ENCODE measurements around the gene RNGTT. TPM values are rescaled to one million over a fixed set of nuclear protein-coding genes. Genes with fewer than 3 reads are reported as not detected.

RNGTT gene
- total and polyA plus RNA-seq, 10 of the 15 experiments (the other 5 are each of a cell fraction or from before 2014, with no cell fraction given), result 7.7 to 30.4 (median 22.2) TPM

- ChIA-PET CTCF (no interaction called here), RAD21 (ENCODE audit: unreplicated experiment) (no interaction called here), POLR2A (no interaction called here), SMC1A (ENCODE audit: uncharacterized antibody, unreplicated experiment) (interaction anchor here (0.7 kb wide), 1 partner anchor 18 kb away, joined by 3 read pairs; no protein-coding TSS in a partner anchor)
- Histone ChIP-seq H3K4me1 (ENCODE audit: control insufficient read depth, insufficient read depth, low read length) (peaks cover 17% of the 10 kb centered on the region), H3K9me3 (replicated peaks; ENCODE audit: control insufficient read depth, insufficient read depth, low read length) (peaks cover 69% of the 10 kb centered on the region), H4K20me1 (ENCODE audit: control insufficient read depth, insufficient read depth) (no peaks in the 10 kb centered on the region), H2AFZ (ENCODE audit: control insufficient read depth, low read depth, low read length) (no peak overlapping the region), H3K79me2 (ENCODE audit: control insufficient read depth, insufficient read depth, low read length) (no peaks in the 10 kb centered on the region), H3K4me3 (no peak overlapping the region), H3K36me3 (ENCODE audit: control insufficient read depth in 2 of 2, insufficient read depth in 2 of 2, low read length in 1 of 2) (peaks cover 7 to 12% of the 10 kb centered on the region in 2 experiments; a peak in 3 of 4 replicates), H3K27me3 (replicated peaks in 1 of 2; ENCODE audit: control insufficient read depth in 2 of 2, insufficient read depth in 2 of 2, low read length in 1 of 2) (no peaks in the 10 kb centered on the region), H3K9ac (ENCODE audit: control insufficient read depth, insufficient read depth, low read length) (no peak overlapping the region), H3K4me2 (ENCODE audit: control insufficient read depth, insufficient read depth) (no peak overlapping the region), H3K27ac (ENCODE audit: control insufficient read depth, insufficient read depth) (no peak overlapping the region)
- WGBS (ENCODE audit: insufficient coverage, insufficient replicate concordance, low lambda C conversion rate, missing lambda C conversion rate), result 100% methylated on average over 5 of the region's 5 CpGs
- intact Hi-C loops (cut with micrococcal nuclease; ENCODE audit: unreplicated experiment), result no loop called here
- no peak for FAIRE-seq
- TF ChIP-seq HDGF (IDR thresholded peaks at IDR 0.05) (no peak), TCF3 (IDR thresholded peaks at IDR 0.05; ENCODE audit: borderline replicate concordance, insufficient read depth, low read depth, low read length) (no peak), CBFB (IDR thresholded peaks at IDR 0.05; ENCODE audit: low read depth) (no peak), SMAD1 (IDR thresholded peaks at IDR 0.05; ENCODE audit: low read depth, partially characterized antibody) (no peak), NFYB (IDR thresholded peaks at IDR 0.05; ENCODE audit: insufficient read depth, low read depth, low read length) (no peak), IRF4 (IDR thresholded peaks at IDR 0.05; ENCODE audit: low read depth, low read length) (no peak)
- in situ Hi-C loops (cut with MboI), result no loop called here
- no peak for ATAC-seq
- BruUV-seq (replicated peaks), result no TSS peak
- no peak for DNase-seq (ENCODE audit: low read depth, low spot score)
Observed at GRCh38 chr6:88666901-88667300, 296.5 kb downstream of the RNGTT start.

- Histone ChIP-seq H3K9ac (ENCODE audit: control insufficient read depth, insufficient read depth, low read length) (no peak overlapping the region), H3K4me3 (no peak overlapping the region), H3K36me3 (ENCODE audit: control insufficient read depth in 2 of 2, insufficient read depth in 2 of 2, low read length in 1 of 2) (peaks cover 7 to 12% of the 10 kb centered on the region in 2 experiments; a peak in 3 of 4 replicates), H3K27ac (ENCODE audit: control insufficient read depth, insufficient read depth) (no peak overlapping the region), H3K79me2 (ENCODE audit: control insufficient read depth, insufficient read depth, low read length) (no peaks in the 10 kb centered on the region), H2AFZ (ENCODE audit: control insufficient read depth, low read depth, low read length) (no peak overlapping the region), H3K4me1 (ENCODE audit: control insufficient read depth, insufficient read depth, low read length) (peaks cover 17% of the 10 kb centered on the region), H4K20me1 (ENCODE audit: control insufficient read depth, insufficient read depth) (no peaks in the 10 kb centered on the region), H3K9me3 (replicated peaks; ENCODE audit: control insufficient read depth, insufficient read depth, low read length) (peaks cover 66% of the 10 kb centered on the region), H3K27me3 (replicated peaks in 1 of 2; ENCODE audit: control insufficient read depth in 2 of 2, insufficient read depth in 2 of 2, low read length in 1 of 2) (no peaks in the 10 kb centered on the region), H3K4me2 (ENCODE audit: control insufficient read depth, insufficient read depth) (no peak overlapping the region)
- ChIA-PET POLR2A (no interaction called here), RAD21 (ENCODE audit: unreplicated experiment) (no interaction called here), CTCF (no interaction called here), SMC1A (ENCODE audit: uncharacterized antibody, unreplicated experiment) (no interaction called here)
- FAIRE-seq (no peak), ATAC-seq (no peak), DNase-seq (ENCODE audit: low read depth, low spot score) (no peak)
- BruUV-seq (replicated peaks), result no TSS peak
- intact Hi-C loops (cut with micrococcal nuclease; ENCODE audit: unreplicated experiment) (no loop called here), in situ Hi-C loops (cut with MboI) (no loop called here)
- WGBS (ENCODE audit: insufficient coverage, insufficient replicate concordance, low lambda C conversion rate, missing lambda C conversion rate), result 95% methylated on average over 4 of the region's 4 CpGs
- TF ChIP-seq, protein P1, sequence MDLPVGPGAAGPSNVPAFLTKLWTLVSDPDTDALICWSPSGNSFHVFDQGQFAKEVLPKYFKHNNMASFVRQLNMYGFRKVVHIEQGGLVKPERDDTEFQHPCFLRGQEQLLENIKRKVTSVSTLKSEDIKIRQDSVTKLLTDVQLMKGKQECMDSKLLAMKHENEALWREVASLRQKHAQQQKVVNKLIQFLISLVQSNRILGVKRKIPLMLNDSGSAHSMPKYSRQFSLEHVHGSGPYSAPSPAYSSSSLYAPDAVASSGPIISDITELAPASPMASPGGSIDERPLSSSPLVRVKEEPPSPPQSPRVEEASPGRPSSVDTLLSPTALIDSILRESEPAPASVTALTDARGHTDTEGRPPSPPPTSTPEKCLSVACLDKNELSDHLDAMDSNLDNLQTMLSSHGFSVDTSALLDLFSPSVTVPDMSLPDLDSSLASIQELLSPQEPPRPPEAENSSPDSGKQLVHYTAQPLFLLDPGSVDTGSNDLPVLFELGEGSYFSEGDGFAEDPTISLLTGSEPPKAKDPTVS (IDR thresholded peaks at IDR 0.05; ENCODE audit: low read depth, low read length), result no peak
- no peak for TF ChIP-seq RELA (IDR thresholded peaks at IDR 0.05; ENCODE audit: borderline replicate concordance, partially characterized antibody)
- TF ChIP-seq NR2C2 (IDR thresholded peaks at IDR 0.05; ENCODE audit: borderline replicate concordance, control insufficient read depth, insufficient read length, low read depth), result no peak
- no peak for TF ChIP-seq ZNF24 (IDR thresholded peaks at IDR 0.05)
- no peak for TF ChIP-seq CREM (IDR thresholded peaks at IDR 0.05; ENCODE audit: low read depth)
- TF ChIP-seq SUZ12 (IDR thresholded peaks at IDR 0.05; ENCODE audit: unreplicated experiment), result no peak
- TF ChIP-seq IRF5 (IDR thresholded peaks at IDR 0.05; ENCODE audit: borderline replicate concordance), result no peak
- no peak for TF ChIP-seq ATF7 (IDR thresholded peaks at IDR 0.05; ENCODE audit: low read depth)
- no peak for TF ChIP-seq SIX5 (IDR thresholded peaks at IDR 0.05; ENCODE audit: low read depth, low read length, severe bottlenecking)
- TF ChIP-seq NBN (IDR thresholded peaks at IDR 0.05), result no peak
- no peak for TF ChIP-seq CEBPB (IDR thresholded peaks at IDR 0.05; ENCODE audit: borderline replicate concordance in 1 of 2, low read depth in 2 of 2, low read length in 2 of 2)
- TF ChIP-seq GABPA (IDR thresholded peaks at IDR 0.05; ENCODE audit: low read depth), result no peak
Observed at GRCh38 chr6:88665131-88665530, 298.3 kb downstream of the RNGTT start.
